Activated CD8-positive, alpha-beta memory T cell treated with anti-CD3 and anti-CD28 coated beads, Interleukin-2, amount 50 U/mL, for 48 hours (primary cell): ENCODE results near the gene PRDM2.

Experiments used
- DNase-seq: peaks from one replicate; pipeline ENCODE4 v3.0.0-alpha.2; 2020

PRDM2 gene

DNA sequence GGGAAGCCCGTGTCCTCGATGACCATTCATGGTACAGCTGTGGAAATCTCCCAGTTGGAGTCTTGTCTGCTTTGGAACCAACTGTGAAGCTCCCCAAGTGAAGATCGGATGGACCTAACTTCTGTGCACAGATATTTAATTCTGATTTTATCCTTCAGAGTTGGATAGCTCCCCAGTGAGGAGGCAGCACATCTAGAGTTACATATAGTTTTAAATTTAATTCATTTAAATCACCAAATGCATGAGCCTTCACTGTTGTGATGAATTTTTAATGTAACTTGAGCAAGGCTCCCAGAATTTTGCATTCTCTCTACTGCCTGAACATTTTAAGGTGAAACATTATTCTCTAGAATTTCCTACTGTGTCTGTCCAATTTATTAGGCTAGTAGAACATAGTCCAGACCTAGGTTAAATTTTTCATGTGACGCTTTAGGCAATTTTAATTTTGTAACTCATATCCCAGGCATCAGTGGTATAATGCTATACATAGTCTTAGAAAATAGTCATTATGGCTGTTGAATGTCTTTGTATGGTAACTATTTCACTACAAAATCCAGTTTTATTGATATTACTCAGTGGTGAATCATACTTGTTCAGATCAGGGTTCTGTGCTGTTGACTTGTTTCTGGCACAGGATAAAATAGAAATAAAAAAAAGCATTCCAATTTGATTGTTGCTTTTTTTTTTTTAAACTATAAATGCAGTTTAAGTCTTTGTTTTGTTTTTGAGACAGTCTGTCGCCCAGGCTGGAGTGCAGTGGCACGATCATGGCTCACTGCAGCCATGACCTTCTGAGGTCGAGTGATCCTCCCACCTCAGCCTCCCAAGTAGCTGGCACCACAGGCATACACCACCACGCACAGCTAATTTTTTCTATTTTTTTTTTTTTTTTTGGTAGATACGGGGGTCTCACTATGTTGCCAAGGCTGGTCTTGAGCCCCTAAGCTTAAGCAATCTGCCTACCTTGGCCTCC, 66.9 kb downstream of the PRDM2 start:
- no peak for DNase-seq

GRCh38 chr1:13769212-13769611, 69.2 kb downstream of the PRDM2 start:
- no peak for DNase-seq

GRCh38 chr1:13769830-13770229, 69.8 kb downstream of the PRDM2 start:
- DNase-seq = no peak

DNA sequence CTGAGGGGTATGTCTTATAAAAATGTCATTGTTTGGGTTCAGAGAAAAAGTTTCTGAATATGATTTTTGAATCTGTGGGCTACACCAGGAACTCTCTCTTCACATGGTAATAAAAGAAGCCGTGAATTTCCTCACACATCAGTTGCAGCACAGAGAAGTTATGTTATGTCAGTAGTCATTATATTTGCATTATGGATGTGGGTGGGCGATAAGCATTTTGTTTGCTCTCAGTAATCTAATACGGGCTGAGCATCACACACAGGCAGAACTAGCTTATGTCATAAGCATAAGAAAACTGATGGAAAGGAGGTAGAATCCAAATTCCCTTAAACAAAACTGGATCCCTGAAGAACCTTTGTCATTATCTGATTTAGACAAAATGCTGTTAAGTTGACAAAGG, 70.8 kb downstream of the PRDM2 start:
- DNase-seq = no peak

GRCh38 chr1:13771745-13772144, 71.8 kb downstream of the PRDM2 start:
- no peak for DNase-seq

DNA sequence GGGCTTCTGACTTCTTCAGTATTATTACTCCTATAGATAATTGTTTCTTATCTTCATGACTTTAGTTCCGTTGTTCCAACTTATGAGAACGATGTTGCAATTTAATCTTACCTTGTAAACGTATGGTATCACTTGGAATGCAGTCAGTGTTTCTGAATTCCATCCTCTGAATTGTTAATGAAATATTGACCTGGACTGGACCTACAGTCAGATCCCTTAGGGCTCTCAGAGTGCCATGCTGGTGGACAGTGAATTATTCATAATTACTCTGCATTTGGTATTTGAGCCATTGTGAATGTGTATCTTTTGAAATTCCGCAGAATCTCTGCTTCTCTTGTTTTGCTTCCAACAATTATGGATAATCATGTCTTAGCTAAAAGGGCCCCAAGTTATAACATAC, 72.3 kb downstream of the PRDM2 start:
- no peak for DNase-seq

DNA sequence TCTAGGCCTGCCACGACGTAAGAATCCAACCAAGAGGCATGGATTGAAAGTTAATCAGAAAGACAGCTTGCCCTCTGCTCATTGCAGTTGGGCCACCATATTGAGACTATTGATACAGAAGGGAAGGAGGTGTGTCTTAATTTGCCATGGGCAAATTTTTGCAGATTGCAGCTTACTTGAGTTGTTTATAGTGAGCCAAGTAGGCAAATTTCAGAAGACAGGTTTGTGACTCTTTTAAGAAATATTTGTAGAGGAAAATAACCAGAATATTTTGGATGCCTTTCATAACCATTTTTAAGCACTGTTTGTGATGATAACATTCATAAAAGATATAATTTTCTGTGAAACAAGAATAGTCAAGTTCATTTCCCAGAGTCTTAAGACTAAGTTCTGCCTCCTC, 74.1 kb downstream of the PRDM2 start:
- no peak for DNase-seq

- no peak for DNase-seq
Observed at GRCh38 chr1:13775459-13775858, 75.5 kb downstream of the PRDM2 start.

DNA sequence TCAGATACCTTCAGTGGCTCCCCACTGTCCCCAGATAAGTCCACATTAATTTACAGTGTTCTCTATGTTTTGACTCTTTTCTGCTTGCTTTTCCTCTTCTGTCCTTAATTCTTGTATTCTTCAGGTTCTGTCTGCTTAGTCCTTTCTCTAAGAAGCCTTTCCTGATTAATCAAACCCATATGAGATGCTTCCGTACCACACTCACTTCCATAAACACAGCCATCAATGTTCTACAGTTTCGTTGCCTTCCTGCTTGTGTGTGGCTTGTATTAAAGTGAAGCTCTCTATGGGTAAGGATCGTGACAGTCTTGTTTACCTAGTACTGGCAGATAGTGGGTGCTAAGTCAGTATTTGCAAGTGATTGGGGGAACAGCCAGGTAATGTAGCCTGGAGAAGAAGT, 75.9 kb downstream of the PRDM2 start:
- no peak for DNase-seq

DNA sequence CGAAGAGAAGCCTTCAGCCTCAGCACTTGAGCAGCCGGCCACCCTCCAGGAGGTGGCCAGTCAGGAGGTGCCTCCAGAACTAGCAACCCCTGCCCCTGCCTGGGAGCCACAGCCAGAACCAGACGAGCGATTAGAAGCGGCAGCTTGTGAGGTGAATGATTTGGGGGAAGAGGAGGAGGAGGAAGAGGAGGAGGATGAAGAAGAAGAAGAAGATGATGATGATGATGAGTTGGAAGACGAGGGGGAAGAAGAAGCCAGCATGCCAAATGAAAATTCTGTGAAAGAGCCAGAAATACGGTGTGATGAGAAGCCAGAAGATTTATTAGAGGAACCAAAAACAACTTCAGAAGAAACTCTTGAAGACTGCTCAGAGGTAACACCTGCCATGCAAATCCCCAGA, 78.4 kb downstream of the PRDM2 start:
- no peak for DNase-seq

DNA sequence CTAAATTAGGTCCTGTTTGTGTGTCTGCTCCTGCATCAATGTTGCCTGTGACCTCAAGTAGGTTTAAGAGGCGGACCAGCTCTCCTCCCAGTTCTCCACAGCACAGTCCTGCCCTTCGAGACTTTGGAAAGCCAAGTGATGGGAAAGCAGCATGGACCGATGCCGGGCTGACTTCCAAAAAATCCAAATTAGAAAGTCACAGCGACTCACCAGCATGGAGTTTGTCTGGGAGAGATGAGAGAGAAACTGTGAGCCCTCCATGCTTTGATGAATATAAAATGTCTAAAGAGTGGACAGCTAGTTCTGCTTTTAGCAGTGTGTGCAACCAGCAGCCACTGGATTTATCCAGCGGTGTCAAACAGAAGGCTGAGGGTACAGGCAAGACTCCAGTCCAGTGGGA, 79.9 kb downstream of the PRDM2 start:
- DNase-seq = no peak

- no peak for DNase-seq
Observed at GRCh38 chr1:13780780-13781179, 80.8 kb downstream of the PRDM2 start.

DNA sequence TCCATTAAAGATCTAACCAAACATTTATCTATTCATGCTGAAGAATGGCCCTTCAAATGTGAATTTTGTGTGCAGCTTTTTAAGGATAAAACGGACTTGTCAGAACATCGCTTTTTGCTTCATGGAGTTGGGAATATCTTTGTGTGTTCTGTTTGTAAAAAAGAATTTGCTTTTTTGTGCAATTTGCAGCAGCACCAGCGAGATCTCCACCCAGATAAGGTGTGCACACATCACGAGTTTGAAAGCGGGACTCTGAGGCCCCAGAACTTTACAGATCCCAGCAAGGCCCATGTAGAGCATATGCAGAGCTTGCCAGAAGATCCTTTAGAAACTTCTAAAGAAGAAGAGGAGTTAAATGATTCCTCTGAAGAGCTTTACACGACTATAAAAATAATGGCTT, 81.2 kb downstream of the PRDM2 start:
- DNase-seq = no peak

GRCh38 chr1:13781907-13782633, 82.1 kb downstream of the PRDM2 start:
- DNase-seq = no peak

DNA sequence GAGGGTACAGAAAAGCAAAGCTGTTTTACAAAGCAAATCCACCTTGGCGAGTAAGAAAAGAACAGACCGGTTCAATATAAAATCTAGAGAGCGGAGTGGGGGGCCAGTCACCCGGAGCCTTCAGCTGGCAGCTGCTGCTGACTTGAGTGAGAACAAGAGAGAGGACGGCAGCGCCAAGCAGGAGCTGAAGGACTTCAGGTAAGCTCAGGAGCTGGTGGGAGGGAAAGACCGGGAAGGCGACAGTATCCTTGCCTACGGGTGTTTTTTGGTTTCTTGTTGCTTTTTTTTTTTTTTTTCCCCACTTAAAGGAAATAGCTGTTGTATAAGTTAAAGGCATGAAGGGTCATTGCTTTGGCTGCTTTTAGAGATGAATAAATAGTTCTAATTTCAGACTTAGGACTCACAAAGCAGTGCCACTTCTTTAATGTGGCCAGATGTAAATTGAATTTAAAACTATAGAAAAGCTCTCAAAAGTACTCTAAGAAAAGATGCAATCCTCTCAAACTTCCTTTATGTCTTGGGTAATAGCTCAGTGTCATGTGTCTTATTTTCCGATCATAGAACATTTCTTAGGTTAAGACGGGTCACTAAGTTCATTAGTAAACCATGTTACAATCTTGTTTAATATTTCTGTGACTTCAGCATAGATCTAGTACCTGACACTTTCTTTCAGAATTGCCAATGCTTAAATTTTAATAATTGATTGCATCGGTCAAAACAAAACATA, 82.8 kb downstream of the PRDM2 start:
- DNase-seq = no peak

DNA sequence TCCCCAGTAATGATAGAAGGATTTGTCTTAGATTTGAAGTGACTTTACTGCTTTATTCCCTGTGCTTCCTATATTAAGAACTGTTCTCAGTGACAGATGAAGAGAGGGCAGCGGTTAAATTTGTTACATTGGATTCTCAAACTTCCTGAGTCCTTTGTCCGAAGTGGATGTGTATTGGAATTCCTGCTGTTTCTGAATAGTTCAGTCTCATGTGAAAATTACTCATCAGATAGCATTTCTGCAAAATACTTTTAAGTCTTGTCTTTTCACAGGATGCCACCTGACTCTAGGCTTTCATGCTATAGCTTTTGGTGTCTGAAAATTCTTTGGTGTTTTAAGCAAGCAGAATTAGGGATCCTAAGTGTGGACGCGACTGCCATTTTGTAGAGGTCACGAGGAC, 83.6 kb downstream of the PRDM2 start:
- no peak for DNase-seq

- DNase-seq = no peak
Observed at GRCh38 chr1:13784971-13785370, 85.0 kb downstream of the PRDM2 start.

DNA sequence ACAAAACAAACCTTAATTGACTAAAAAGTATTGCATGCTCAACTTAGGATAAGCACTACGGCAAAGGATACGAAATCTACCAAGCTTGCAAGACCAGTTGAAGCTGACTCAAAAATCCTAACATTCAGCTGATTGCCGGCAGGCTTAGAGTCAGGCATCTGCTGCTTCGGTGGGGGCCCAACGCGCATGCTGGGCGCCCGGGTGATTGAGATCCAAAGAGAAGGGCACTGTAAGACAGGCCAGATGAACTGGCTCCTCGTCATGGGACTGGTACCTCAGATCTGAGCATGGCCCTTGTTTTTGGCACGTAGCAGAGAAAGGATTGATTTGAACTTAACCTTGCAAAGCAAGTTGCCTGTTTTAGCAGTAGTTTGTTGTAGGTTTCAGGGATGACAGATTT, 86.6 kb downstream of the PRDM2 start:
- DNase-seq = no peak

GRCh38 chr1:13788795-13789194, 88.8 kb downstream of the PRDM2 start:
- no peak for DNase-seq

- no peak for DNase-seq
Observed at GRCh38 chr1:13790290-13791030, 90.5 kb downstream of the PRDM2 start.

DNA sequence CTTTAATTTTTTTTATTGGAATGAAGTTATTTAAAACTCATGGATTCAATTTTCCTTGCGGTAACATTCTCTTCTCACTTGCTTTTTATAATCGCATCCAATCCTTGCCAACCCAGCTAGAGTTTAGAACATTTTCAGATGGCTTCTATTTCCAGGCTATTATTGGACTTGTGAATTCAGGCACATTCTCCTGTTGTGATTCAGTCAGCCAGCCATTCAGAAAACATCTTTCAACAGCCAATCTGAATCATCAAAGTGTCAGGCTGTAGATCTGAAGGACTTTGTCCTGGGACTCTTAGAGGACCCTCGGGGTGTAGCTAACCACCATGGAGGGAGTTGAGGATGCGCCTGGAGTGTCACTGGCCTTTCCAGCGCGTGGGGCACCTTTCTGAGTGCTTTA, 92.4 kb downstream of the PRDM2 start:
- DNase-seq = no peak

DNA sequence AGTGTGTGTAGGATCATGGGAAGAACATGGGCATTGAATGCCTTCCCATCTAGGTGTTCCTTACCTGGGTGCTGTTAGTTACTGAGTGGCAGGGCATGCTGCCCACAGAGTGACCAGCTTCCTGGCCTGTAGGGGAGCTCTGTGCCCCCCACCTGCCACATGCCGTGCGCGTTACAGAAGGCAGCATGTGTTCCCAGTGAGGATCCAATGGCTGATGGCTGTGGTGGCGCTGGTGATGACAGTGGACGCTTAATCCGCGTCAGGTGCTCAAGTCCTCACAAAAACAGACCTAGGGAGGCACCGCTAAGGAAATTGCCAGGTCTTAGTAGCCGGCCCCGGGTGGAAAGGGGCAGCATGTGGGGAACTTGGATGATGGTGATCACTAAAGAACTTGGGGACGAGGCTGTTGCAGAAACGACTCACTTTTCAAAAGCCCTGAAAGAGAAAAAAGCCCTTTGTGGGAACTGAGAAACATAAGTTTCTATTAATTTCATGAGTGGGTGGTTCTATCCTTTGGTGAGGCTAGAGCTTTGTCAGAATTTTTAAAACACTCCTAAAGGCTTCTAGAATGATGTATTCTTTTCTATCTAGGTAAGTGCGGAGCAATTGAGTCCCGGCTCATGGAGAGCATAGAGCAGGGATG, 93.2 kb downstream of the PRDM2 start:
- DNase-seq = no peak
